Fibroblast of lung (primary cell): ENCODE results near the gene CELF5.

Experiments used
- CTCF ChIP-seq, 2 donors: IDR thresholded peaks in 1 of 2; conservative IDR thresholded peaks in 1 of 2; 1 replicate in 1 of 2; 2 replicates in 1 of 2; pipeline ENCODE4 v1.5.1; 2011 to 2012; ENCODE audit warnings: low read length in 2 of 2, control low read depth in 1 of 2, inconsistent platforms in 1 of 2, low read depth in 1 of 2, mild to moderate bottlenecking in 1 of 2
- EZH2 ChIP-seq: IDR thresholded peaks from 2 replicates; pipeline ENCODE4 v1.5.1; 2012; ENCODE audit warnings: low read length, control low read depth, mild to moderate bottlenecking; ENCODE audit errors: missing control alignments

GRCh38 chr19:3176715-3177501, 47.6 kb upstream of the CELF5 start:
- no peak for TF ChIP-seq CTCF (conservative IDR thresholded peaks at IDR 0.05 in 1 of 2, IDR thresholded peaks at IDR 0.05 in 1 of 2; ENCODE audit: low read depth in 1 of 2, low read length in 2 of 2)
- no peak for TF ChIP-seq EZH2
